Mammary epithelial cell (primary cell): ENCODE data around the gene MRPS24.

Experiments used
- CTCF ChIP-seq, 2 donors: IDR thresholded peaks in 1 of 2; conservative IDR thresholded peaks in 1 of 2; 2 replicates each; pipeline ENCODE4 v1.5.1; 2011 to 2012; ENCODE audit warnings: inconsistent platforms in 2 of 2, low read length in 2 of 2, mild to moderate bottlenecking in 2 of 2, control low read depth in 1 of 2, low read depth in 1 of 2; ENCODE audit not compliant: insufficient read depth in 1 of 2; ENCODE audit errors: extremely low read depth in 1 of 2
- EZH2 ChIP-seq: IDR thresholded peaks from 2 replicates; pipeline ENCODE4 v1.6.1; 2012; ENCODE audit warnings: low read length, inconsistent platforms, borderline replicate concordance

GRCh38 chr7:43865277-43865676, 4.0 kb downstream of the MRPS24 start:
- TF ChIP-seq CTCF (conservative IDR thresholded peaks at IDR 0.05 in 1 of 2, IDR thresholded peaks at IDR 0.05 in 1 of 2; ENCODE audit: extremely low read depth in 1 of 2, insufficient read depth in 1 of 2, low read depth in 1 of 2, low read length in 2 of 2) (no peak), EZH2 (no peak)
